HG03521 (cell line): Measurements from ENCODE around the gene KRTAP10-6.
"Not testable (repeated sequence)": the region's sequence is repeated elsewhere in the genome, so short reads cannot be mapped to it uniquely, and the experiment has no call there.

Experiments used
- ATAC-seq: cut with Tn5 transposase; IDR thresholded peaks from one replicate; pipeline ENCODE4 v1.9.1; 2021; ENCODE audit warnings: mild to moderate bottlenecking, moderate library complexity; ENCODE audit not compliant: unreplicated experiment

Gene KRTAP10-6

DNA sequence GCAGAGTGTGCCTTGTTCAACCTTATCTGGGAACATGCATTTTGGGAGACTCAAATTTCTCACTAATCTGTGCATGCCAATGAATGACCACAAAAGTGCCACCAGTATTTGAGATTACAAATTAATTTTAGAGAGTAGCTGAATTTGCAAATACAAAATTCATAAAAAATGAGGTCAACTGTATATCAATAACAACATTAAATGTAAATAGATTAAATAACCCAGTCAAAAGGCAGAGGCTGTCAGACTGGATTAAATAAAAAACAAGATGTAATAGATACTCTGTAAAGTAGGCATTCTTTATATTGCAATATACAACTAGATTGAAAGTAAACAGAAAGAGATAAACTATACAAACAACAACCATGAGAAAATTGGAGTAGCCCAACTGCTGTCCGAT lies 28.2 kb downstream of the KRTAP10-6 start:
- ATAC-seq, result no peak

DNA sequence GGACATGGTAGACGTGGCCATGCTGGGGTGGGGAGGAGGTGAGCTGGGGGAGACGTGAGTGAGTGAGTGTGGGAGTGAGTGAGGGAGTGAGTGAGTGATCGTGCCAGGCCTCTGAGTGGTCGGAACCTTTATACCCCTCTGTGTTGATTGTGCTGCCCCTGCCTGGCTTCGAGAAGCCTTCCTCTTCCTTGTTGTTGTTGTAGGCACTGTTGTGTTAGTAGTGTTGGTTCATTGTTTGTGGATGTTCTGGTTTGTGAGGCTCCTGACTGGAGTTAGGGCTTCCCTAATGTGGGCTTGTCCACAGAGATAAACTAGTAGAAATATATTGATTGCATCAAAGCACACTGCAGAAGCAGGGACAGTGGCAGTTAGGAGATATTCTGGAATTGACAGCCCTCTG lies 33.6 kb downstream of the KRTAP10-6 start, which contains the start of gene KRTAP10-3:
TSS of gene KRTAP10-3 (minus strand) at position 101 of the 400 bp plus-strand sequence. CDS start at position 21, 80 bp downstream.
- no peak for ATAC-seq

DNA sequence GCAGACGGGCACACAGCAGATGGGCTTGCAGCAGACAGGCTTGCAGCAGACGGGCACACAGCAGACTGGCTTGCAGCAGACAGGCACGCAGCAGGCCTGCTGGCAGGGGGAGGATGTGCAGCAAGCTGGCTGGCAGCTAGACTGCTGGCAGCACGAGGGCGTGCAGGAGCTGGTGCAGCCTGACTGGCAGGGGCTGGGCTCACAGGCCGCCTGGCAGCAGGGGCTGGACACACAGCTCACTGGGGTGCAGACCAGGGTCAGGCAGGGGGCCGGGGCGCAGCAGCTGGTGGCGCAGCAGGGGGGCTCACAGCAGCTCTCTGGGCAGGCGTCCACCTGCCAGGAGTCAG lies 34.0 kb downstream of the KRTAP10-6 start:
- not testable (repeated sequence) for ATAC-seq

DNA sequence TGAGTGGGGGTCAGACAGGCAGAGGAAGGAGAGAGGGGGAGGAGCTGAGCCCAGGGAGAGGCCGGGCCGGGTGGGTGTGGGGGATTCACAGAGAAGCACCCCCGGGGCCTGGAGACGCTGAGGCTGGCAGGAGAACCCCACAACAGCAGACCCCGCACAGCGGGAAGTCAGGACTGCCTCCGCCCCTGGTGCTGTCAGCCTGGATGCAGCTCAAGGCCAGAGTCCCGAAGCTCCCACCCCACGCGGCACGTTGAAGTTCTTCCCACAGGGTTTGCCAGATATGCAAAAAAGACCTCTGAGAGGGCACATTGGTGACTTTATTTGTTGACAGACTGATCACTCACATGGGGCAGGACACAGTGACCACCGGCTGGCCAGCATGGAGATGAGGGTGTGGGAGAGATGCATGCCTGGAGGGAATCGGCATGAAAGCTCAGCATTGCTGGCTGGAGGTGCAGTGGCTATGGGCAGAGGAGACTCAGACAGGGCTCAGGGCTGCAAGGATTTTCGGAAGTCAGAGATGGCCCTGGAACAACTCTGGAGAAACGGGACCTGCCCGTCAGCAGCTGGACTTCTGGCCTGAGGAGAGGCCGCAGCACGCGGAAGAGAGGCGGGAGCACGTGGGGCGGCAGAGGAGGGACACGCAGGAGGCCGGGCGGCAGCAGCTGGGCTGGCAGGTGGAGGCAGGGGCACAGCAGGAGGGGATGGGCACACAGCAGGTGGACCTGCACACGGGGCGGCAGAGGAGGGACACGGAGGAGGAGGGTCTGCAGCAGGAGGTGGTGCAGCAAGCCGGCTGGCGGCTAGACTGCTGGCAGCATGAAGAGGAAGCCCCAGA lies 34.6 kb downstream of the KRTAP10-6 start:
- no peak for ATAC-seq

DNA sequence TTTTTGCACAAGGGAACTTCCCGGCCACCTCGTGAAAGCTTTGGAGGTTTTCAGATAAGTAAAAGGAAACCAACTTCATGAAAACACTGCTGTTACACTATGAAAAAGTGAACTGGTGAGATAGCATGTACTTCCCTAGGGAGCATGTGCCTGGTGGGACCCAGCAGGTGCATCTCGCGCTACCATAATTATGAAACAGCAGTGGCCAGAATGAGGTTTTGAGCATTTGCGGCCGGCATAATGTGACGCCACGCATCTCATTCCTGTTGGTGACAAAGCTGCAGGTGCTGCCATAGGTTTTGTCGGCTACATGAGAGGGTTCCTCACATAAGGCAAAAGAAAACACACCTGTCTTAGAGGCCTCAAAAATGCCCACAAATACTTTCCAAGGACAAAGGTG lies 35.4 kb downstream of the KRTAP10-6 start:
- ATAC-seq, result no peak

DNA sequence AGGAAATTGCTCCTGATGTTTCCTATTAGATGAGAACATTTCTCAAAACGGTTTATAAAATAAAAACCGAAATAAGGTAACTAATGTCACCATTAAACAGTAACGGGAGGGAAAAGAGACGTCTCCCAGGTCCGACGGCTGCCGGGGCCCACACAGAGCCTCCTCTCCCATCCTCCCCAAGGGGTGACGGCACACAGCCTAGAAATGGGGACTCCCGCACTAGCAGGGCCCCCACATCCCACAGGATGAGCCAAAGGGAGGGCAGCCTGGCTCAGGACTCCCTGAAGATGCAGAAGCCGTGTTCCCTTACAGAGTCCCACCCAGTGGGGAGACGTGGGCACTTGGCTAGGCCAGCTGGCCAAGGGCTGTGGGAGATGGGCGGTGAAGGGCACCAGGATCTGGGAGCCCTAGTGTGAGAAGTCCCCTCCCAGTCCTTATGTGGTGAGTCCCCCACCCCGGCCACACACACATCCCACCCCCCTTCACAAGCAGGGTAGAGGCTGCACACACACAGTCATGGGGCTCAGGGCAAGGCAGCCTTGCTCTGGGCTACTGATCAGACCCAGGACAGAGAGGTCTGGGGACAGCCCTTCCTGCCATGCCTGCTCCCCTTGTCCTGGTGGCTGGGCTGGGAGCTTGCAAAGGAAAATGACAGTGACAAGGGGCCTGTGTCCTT lies 37.0 kb downstream of the KRTAP10-6 start:
- ATAC-seq, result no peak

DNA sequence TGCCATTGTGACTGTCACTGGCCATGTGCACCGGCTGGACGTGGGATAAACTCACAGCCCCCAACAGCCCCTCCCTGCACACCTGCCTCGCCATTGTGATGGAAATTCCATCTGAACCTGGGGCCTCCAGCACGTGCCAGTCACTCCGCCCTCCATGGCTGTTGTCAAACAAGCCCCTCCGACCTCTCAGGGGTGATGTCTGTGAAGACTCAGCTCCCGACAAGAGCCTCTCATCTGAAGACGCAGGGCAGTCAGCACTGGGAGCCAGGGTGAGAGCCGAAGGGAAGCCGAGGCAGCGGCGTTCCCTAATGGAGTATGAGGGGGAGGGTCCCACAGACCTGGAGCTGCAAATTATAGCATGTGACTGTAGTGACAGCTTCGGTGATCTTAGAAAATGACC lies 39.6 kb downstream of the KRTAP10-6 start:
- ATAC-seq, result no peak

DNA sequence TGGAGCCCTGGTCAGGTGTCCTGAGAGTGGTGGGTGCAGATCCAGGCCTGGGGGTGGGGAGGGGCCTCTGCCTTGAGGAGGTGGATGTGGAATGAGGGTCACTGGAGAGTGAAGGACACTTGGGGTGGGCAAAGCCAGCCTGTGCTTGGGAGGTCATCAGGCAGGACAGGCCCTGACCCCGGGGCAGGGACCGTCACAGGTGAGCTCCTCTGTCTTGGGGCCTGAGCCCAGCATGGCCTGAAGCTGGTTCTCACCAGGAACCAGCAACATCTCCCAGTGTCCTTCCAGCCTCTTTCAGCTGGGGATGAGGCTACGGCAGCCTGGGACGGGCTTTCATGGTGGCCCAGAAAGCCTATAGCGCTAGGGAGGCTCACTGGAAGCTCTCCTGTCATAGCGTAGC lies 40.2 kb downstream of the KRTAP10-6 start:
- no peak for ATAC-seq

DNA sequence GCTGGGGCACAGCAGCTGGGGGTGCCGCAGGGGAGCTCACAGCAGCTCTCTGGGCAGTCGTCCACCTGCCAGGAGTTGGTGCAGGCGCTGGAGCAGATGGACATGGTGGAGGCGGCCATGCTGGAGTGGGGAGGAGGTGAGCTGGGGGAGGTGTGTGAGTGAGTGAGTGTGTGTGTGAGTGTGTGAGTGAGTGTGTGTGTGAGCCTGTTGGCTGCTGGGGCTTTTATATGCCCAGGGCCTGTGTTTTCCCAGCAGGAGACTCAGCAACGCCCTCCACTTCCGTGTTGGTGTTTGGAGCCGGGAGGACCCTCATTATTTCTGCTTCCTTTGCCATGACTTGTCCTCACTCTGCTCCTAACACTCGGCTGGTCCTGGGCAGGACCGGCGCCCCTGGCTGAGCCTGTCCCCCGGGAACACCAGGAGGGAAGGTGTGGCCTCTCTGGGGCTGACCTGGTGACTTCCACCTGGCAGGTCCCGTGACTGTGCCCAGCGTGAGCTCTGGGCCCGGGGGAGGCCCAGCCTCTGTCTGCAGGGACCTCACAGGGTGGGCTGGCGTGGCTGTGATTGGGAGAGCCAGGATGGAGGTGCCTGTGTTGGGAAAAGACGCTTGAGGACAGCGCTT lies 40.9 kb downstream of the KRTAP10-6 start, which contains the start of gene KRTAP10-2:
TSS of gene KRTAP10-2 (minus strand) at position 166 of the 622 bp plus-strand sequence. CDS start at position 119, 47 bp downstream.
- ATAC-seq, result no peak

DNA sequence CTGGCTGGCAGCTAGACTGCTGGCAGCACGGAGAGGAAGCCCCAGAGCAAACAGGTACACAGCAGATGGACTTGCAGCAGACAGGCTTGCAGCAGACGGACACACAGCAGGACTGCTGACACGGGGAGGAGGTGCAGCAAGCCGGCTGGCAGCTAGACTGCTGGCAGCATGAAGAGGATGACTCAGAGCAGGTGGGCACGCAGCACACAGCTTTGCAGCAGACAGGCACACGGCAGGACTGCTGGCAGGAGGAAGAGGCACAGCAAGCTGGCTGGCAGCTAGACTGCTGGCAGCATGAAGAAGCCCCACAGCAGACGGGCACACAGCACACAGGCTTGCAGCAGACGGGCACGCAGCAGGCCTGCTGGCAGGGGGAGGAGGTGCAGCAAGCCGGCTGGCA lies 41.5 kb downstream of the KRTAP10-6 start:
- ATAC-seq, result no peak

DNA sequence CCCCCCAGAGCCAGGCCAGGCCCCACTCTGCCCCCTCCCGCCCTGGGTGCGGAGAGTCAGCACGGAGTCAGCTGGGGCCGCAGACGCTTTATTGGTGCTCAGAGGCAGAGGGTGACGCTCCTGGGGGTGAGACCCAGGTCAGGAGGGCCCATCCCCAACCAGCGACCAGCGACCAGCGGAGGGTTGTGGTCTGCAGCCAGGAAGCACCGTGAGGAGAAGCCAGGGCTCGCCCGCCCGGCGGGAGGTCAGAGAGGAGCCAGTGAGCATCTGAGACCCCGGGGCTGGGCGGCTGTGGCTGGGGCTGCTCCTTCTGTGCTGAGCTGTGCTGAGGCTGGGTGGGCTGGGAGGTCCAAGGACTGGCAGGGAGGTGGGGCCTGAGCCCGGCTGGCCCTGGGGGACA lies 42.0 kb downstream of the KRTAP10-6 start:
- ATAC-seq, result not testable (repeated sequence)

DNA sequence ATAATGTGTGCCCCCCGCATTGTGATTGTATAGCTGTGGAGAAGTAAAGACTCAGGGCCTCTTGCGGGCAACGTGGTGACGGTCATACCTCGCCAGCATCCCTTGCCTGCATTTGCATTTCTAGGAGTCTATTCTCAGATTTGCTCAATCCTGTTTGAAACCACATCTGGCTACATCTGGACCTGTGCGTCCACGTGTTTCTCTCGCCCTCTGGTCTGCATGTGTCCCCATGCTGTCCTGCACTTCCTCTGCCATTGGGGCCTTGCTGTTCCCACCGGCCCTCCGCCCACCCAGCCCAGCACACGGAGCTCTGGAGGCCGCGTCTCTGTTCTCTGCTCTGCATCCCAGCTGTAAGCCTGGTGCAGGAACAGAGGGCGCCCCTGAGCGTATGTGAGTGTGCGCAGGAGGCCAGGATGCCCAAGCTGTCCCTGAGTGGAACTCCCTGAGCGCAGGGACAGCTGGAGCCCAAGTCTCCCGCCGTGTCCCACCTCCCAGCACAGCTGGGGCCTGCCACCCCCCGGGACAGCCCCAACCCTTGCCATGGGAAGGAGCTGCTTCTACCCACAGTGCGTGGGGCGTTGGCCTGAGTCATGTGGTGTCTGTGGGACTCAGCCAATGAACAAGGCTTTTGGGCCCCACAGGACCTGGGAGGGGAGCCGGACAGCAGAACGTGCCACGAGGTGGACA lies 42.6 kb downstream of the KRTAP10-6 start:
- ATAC-seq, result no peak

DNA sequence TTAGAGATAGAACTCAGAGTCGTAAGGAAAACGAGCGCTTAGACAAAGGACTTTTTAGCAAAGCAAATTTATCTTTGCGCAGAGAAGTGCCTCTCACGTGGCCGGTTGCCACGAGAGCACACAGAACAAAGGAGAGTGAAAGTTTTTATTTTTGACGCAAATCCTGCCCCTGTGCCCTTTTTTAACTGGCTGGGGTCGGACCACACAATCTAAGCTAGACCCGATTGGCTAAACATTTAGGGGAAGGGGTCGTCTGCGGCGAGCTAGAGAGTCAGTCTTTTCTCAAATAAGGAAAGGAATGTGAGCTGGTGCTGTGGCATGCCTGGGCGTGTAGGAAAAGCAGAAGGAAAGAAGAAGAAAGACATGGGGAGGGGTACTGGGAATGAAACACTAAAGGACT lies 43.4 kb downstream of the KRTAP10-6 start:
- no peak for ATAC-seq

DNA sequence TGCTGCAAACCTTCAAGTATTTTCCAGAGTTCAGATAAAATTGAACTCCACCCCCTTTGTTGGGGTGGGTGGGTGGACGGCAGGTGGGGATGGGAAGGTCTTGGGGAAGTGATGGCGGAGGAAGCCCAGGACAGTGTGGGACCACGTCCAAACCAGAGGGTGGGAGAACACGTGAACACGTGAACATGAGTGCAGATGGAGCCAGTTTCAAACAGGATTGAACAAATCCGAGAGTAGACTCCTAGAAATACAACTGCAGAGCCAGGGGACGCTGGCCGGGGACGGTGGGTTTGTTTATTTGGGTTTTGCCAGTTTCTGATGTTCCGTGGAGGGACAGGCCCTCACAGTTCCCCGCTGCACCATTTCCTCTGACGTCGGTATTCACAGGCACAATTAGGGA lies 43.9 kb downstream of the KRTAP10-6 start:
- no peak for ATAC-seq

DNA sequence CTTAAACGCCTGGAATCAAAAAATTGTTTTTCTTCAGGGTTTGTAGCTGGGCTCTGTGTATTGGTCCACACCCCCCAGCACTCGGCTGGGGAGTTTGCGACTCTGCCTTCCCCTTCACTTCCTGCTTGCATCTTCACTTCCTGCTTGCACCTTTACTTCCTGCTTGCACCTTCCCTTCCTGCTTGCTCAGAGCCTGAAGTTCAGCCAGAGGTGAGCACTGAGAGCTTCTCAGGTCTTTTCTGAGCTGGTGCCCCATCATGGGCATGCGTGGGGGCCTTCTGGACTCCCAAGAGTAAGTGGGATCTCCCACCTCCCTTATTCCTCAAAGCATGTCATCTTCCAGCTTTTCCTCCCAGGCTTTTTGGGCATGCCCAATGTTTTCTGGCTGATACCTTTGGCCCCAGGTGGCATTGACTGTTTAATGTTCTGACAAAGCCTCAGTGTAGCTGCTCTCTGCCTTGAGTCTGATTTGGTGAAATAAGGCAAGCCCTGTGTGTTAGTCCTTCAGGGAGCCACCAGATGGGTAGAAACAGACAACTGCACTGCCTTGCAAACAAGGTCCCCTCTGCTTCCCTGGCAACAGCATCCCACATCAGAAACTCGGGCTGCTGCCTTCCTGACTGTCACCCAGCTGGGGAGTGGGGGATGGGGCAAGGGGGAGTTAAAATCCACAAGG lies 44.5 kb downstream of the KRTAP10-6 start:
- ATAC-seq, result no peak

DNA sequence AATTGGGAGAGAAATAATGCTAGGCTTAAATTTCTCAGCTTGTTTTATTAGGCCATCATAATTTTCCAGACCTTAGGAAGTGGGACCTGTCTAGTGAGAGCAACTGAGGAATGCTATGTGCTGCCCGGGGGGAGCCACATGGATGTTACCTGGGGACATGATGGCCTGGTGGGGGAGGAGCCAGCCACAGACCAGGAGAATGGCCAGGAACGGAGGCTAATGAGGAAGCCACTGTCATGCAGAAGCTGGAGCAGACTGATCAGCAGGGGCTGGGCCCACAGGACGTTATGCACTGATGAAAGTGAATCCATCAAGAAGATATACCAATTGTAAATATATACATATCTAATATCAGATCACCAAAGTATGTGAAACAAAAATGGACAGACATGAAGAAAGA lies 47.7 kb downstream of the KRTAP10-6 start:
- ATAC-seq, result no peak

DNA sequence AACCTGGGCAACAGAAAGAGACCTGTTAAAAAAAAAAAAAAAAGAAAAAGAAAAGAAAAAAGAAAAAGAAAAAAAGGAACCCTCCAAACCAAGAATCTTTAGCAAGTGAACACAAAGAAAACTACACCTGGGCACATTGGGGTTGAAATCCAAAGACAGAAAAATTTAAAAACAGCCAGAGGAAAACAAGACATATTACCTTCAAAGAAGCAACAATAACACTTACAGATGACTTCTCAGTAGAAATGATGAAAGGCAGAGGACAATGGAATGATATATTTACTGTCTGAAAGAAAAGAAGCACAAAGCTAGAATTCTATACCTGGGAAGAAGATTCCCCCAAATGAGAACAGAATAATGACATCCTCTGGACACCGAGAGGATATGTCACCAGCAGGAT lies 49.6 kb downstream of the KRTAP10-6 start:
- ATAC-seq, result no peak
